Measurements from ENCODE around the gene IRS1.
A peak's percentile ranks its signal among the peaks of the same experiment; 100 is the strongest.

The IRS1 gene

DNA sequence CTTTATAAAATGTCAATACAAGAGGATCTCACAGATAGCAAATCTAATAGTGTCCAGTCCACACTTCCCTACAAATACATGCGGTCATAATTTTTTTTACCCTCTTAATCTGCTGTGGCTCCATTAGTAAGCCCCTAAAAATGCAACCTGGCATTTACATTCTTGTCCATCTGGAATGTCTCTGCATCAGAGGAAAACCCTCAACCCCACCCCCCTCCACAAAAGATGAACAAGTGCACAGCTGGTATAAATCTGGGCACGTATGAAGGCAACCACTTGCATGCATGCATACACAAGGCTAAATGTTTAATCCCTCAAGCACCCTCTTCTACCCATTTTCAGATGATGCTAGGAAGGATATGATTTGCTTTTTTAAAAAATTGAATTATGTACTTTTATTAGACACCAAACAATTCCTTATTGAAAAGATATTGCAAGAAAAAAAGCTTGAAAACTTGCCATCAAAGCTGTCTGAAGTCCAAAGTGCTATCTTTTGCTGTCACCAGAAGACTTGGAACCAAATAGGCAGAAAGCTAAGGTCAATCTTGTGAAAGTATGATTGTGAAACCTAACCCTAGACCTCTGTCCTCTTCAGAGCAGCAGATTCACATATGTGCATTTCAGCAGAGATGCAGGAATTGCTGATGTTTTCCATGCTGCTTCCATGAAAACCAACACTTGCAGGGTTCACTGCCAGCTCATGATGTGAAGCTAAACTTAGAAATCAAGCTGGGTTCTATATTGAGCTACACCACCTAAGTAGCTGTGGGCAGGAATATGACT, 39.0 kb downstream of the IRS1 start:
- DNase-seq = no peak
- Histone ChIP-seq H3K27ac (peak overlapping the region; percentile 25 to 39), H3K36me3 (no peaks in the 10 kb centered on the region), H3K9me3 (no peaks in the 10 kb centered on the region), H3K4me1 (peaks cover 4 to 72% (median 44%) of the 10 kb centered on the region in 4 donors), H3K4me3 (no peak overlapping the region), H3K27me3 (no peaks in the 10 kb centered on the region)
- intact Hi-C loops (cut with DNase I; ENCODE audit: low total_unique reads) = no loop called here
- TF ChIP-seq CTCF (IDR thresholded peaks at IDR 0.05) = no peak

- no peak overlapping the region for H3K4me3 ChIP-seq
- DNase-seq = no peak
- H3K27me3 ChIP-seq = no peaks in the 10 kb centered on the region
- no peaks in the 10 kb centered on the region for H3K9me3 ChIP-seq
- peaks cover 4 to 79% (median 46%) of the 10 kb centered on the region in 4 donors for H3K4me1 ChIP-seq
- peak overlapping the region in 1 of 2 donors; percentile 12 for H3K27ac ChIP-seq
- no peaks in the 10 kb centered on the region for H3K36me3 ChIP-seq
- intact Hi-C loops (cut with DNase I; ENCODE audit: low total_unique reads) = no loop called here
- TF ChIP-seq CTCF (IDR thresholded peaks at IDR 0.05) = no peak
These were observed 39.9 kb downstream of the IRS1 start for GRCh38 chr2:226759768-226760167.

DNA sequence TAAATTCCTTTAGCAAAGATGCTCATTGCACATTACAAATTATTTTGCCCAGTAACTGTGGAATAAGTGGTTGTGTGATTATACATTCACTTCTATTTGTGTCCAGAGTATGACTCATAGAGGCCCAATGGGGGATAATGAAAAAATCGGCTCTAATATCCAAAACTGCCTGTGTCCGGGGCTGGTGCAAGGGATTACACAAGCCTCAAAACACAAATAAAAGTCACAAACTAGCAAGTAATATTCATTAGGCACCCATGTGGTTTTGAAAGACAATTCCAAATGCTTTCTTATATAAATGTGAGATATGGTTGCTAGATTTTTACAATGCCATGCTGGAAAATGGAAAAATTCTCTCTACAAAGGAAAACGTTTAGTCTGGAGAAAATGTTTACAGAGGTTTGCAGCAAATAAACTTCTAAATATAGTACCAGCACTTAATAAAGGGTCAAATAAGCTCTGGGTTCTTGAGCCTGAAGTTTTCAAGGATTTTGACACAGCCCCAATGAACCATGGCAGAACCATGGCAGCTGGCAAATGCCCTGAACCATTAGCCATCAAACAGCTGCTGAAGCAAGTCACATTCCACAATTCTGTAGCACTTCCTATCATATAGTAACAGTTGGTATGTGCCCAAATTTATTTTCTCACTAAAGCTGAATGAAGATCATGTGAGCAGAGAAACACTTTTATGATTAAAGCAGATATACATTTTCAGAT, 40.5 kb downstream of the IRS1 start:
- Histone ChIP-seq H3K4me3 (no peak overlapping the region), H3K4me1 (peaks cover 4 to 82% (median 47%) of the 10 kb centered on the region in 4 donors), H3K36me3 (no peaks in the 10 kb centered on the region), H3K9me3 (no peaks in the 10 kb centered on the region), H3K27me3 (no peaks in the 10 kb centered on the region), H3K27ac (peak overlapping the region; percentile 37 to 46)
- intact Hi-C loops (cut with DNase I; ENCODE audit: low total_unique reads) = no loop called here
- no peak for TF ChIP-seq CTCF (IDR thresholded peaks at IDR 0.05)
- DNase-seq = peak in 1 of 2 donors; percentile 55

GRCh38 chr2:226756131-226756530, 43.5 kb downstream of the IRS1 start:
- no peaks in the 10 kb centered on the region for H3K9me3 ChIP-seq
- no peak for DNase-seq
- H3K36me3 ChIP-seq = no peaks in the 10 kb centered on the region
- no peaks in the 10 kb centered on the region for H3K27me3 ChIP-seq
- peaks cover 4 to 56% (median 34%) of the 10 kb centered on the region in 4 donors for H3K4me1 ChIP-seq
- intact Hi-C loops (cut with DNase I; ENCODE audit: low total_unique reads) = no loop called here
- no peak for TF ChIP-seq CTCF (IDR thresholded peaks at IDR 0.05)
- no peak overlapping the region for H3K4me3 ChIP-seq
- peak overlapping the region in 1 of 2 donors; percentile 56 for H3K27ac ChIP-seq

DNA sequence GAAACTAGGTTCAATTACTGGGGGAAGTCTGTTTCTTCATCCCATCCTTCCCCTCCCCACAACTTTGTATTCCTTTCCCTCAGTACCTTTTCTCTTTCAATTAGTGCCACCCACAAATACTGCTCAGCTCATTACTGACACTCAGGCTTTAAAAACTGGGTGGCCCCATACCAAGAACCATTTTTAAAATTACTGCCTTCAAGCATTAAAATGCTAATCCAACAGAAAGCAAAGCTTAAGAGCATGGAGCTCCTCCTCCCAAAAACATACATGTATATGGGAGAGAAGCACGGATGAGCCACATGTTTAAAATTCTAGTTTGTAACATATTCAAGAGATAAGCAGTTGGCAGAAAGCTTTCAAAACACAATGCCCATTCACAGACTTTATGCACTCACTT, 44.0 kb downstream of the IRS1 start:
- intact Hi-C loops (cut with DNase I; ENCODE audit: low total_unique reads) = no loop called here
- H3K27ac ChIP-seq = peak overlapping the region; percentile 55 to 56
- no peak for TF ChIP-seq CTCF (IDR thresholded peaks at IDR 0.05)

More for the DNA sequence above, 44.0 kb downstream of the IRS1 start:
- no peaks in the 10 kb centered on the region for H3K27me3 ChIP-seq
- H3K4me3 ChIP-seq = no peak overlapping the region
- no peaks in the 10 kb centered on the region for H3K36me3 ChIP-seq
- H3K9me3 ChIP-seq = no peaks in the 10 kb centered on the region
- DNase-seq = no peak
- peaks cover 4 to 51% (median 29%) of the 10 kb centered on the region in 4 donors for H3K4me1 ChIP-seq

Measured in tibial artery (tissue), 4 donors.